ENCODE measurements around the gene KSR1.

DNA sequence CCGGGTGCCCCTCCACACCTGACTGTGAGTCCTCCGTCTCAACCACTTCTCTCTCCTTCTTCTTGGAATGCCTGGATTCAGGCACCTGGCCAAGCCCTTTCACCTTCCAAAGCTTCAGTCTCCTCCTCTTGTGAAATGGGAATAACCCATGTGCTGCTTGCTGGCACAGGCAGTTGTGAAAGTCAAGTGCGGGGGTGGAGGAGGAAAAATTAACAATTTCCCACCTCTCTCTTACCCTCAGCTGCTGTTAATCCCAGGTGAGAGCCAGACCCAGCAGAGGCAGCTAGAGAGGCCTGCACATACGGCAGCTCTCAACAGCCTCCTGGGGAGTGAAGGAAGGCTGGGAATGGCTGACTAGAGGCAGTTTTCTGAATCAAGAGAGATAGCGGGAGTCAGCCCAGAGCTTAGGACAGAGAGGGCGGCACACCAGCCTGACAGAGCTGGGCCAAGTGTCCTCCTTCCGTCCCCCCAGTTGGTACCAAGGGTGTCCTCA lies 96.8 kb downstream of the KSR1 start:
- TF ChIP-seq, protein P1, sequence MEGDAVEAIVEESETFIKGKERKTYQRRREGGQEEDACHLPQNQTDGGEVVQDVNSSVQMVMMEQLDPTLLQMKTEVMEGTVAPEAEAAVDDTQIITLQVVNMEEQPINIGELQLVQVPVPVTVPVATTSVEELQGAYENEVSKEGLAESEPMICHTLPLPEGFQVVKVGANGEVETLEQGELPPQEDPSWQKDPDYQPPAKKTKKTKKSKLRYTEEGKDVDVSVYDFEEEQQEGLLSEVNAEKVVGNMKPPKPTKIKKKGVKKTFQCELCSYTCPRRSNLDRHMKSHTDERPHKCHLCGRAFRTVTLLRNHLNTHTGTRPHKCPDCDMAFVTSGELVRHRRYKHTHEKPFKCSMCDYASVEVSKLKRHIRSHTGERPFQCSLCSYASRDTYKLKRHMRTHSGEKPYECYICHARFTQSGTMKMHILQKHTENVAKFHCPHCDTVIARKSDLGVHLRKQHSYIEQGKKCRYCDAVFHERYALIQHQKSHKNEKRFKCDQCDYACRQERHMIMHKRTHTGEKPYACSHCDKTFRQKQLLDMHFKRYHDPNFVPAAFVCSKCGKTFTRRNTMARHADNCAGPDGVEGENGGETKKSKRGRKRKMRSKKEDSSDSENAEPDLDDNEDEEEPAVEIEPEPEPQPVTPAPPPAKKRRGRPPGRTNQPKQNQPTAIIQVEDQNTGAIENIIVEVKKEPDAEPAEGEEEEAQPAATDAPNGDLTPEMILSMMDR (IDR thresholded peaks at IDR 0.05), result no peak
- no peak for TF ChIP-seq ZFX (IDR thresholded peaks at IDR 0.05; ENCODE audit: borderline replicate concordance)

Data from 22Rv1 (cell line).